Astrocyte of the cerebellum (primary cell): Measurements from ENCODE around the gene NUDT8.
A peak's percentile ranks its signal among the peaks of the same experiment; 100 is the strongest.
"Not testable (repeated sequence)": the region's sequence is repeated elsewhere in the genome, so short reads cannot be mapped to it uniquely, and the experiment has no call there.

ENCODE experiments used
- DNase-seq: peaks from one replicate; pipeline ENCODE4 v3.0.0-alpha.2; 2011; ENCODE audit warnings: low read depth
- H3K4me3 ChIP-seq: 2 replicates; pipeline ENCODE4 v1.5.1; 2011; ENCODE audit warnings: mild to moderate bottlenecking, low read depth, low read length, moderate library complexity
- CTCF ChIP-seq: IDR thresholded peaks from 2 replicates; pipeline ENCODE4 v1.5.1; 2012; ENCODE audit warnings: low read length, low read depth, moderate library complexity, mild to moderate bottlenecking; ENCODE audit errors: missing control alignments
- in situ Hi-C: cut with HindIII; loops from 2 replicates; pipeline ENCODE4 v1.10.0; 2017; ENCODE audit warnings: low sequenced_read_pairs

The NUDT8 gene

GRCh38 chr11:67640758-67641337 lies 11.1 kb upstream of the NUDT8 start:
- in situ Hi-C loops, result no loop called here
- TF ChIP-seq CTCF, result no peak
- DNase-seq, result no peak
- no peak overlapping the region for H3K4me3 ChIP-seq

- in situ Hi-C loops, result no loop called here
- no peak for DNase-seq
- TF ChIP-seq CTCF, result peak; percentile 63
- no peak overlapping the region for H3K4me3 ChIP-seq
These were observed 10.5 kb upstream of the NUDT8 start for GRCh38 chr11:67640021-67640757.

GRCh38 chr11:67639438-67639859 lies 9.7 kb upstream of the NUDT8 start, which contains the start of gene TBX10:
TSS of gene TBX10 (minus strand) at chr11:67639763. CDS start at chr11:67639472, 291 bp downstream.
- in situ Hi-C loops, result no loop called here
- no peak within 1 kb of the TSS for H3K4me3 ChIP-seq
- no peak for TF ChIP-seq CTCF
- DNase-seq, result no peak

- DNase-seq, result no peak
- no peak overlapping the region for H3K4me3 ChIP-seq
- in situ Hi-C loops, result no loop called here
- TF ChIP-seq CTCF, result no peak
These were observed 9.0 kb upstream of the NUDT8 start for GRCh38 chr11:67638535-67639437.

- in situ Hi-C loops, H3K4me3 ChIP-seq, DNase-seq: not testable (repeated sequence)
These were observed 7.7 kb upstream of the NUDT8 start for GRCh38 chr11:67637441-67637840.

GRCh38 chr11:67636962-67637361 lies 7.2 kb upstream of the NUDT8 start:
- in situ Hi-C loops, result no loop called here
- DNase-seq, result no peak
- no peak for TF ChIP-seq CTCF

More at GRCh38 chr11:67636962-67637361, 7.2 kb upstream of the NUDT8 start:
- H3K4me3 ChIP-seq, result no peak overlapping the region
